Fibroblast of skin of right biceps (primary cell): Measurements from ENCODE around the gene LRP11.
"Not testable (repeated sequence)": the region's sequence is repeated elsewhere in the genome, so short reads cannot be mapped to it uniquely, and the experiment has no call there.

Experiments used
- DNase-seq: peaks from one replicate; pipeline ENCODE4 v3.0.0-alpha.2; 2013

The LRP11 gene, protein sequence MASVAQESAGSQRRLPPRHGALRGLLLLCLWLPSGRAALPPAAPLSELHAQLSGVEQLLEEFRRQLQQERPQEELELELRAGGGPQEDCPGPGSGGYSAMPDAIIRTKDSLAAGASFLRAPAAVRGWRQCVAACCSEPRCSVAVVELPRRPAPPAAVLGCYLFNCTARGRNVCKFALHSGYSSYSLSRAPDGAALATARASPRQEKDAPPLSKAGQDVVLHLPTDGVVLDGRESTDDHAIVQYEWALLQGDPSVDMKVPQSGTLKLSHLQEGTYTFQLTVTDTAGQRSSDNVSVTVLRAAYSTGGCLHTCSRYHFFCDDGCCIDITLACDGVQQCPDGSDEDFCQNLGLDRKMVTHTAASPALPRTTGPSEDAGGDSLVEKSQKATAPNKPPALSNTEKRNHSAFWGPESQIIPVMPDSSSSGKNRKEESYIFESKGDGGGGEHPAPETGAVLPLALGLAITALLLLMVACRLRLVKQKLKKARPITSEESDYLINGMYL

DNA sequence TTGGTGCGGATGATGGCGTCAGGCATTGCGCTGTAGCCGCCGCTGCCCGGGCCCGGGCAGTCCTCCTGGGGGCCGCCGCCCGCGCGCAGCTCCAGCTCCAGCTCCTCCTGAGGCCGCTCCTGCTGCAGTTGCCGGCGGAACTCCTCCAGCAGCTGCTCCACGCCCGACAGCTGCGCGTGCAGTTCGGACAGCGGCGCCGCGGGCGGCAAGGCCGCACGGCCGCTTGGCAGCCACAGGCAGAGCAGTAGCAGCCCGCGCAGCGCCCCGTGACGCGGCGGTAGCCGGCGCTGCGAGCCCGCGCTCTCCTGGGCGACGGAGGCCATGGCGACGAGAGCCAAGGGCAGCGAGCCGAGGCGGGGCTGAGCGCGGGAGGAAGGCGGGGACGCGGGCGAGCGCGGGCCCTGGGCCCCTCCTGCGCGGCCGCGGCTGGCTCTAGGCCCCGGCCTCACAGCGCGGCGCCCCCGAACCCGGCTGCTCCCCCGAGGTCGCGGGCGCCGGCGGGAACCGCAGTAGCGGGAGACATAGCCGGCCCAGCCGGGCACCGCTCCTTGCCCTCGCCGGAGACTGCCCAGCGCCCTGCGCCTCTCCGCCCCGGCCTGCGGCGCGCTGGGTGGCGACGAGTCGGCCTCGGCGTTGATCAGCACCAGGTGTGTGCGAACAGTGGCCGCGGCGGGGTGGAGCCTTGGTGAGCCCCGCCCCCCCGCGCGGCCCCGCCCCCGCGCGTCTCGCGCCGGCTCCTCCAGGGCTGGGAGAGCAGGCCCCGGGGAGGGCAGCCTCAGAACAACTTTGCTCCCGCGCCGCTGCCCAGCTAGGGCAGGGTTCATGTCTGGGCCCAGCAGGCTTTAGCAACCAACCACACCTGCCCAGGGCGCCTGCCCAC lies at the start of gene LRP11:
Gene LRP11, minus strand, starts transcription at position 662 of the 880 bp plus-strand sequence. Its CDS starts 339 bp downstream, at position 323.
- peak; percentile 84 for DNase-seq

DNA sequence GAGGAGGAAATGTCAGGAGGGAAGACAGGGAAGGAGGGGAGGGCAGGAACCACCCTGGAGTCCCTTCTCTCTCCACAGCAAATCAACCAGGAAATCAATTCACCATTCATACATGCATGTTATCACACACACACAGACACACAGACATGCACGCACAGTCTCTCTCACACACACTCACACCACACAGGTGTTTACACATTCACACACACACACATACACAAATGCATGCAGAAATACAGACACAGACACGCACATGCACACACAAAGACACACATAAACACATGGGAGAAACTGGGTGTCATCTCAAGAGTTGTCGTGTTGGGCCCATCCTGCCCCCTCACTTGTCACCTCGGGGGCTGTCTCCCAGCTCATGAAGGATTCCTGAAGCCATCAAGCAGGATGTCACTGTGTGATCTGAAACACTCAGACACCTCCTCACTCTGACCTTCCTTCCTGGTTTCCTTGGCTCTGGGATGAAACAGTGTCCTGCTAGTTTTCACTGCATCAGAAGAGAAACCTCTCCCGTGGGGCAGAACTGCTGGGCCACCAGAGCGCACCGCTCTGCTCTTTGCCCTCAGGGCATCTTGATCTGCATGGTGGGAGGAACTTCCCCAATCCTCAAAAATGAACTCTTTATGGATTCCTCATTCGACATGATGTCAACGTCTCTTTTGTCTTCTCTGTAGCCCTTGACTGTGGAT lies 49.5 kb upstream of the LRP11 start:
- DNase-seq: no peak

DNA sequence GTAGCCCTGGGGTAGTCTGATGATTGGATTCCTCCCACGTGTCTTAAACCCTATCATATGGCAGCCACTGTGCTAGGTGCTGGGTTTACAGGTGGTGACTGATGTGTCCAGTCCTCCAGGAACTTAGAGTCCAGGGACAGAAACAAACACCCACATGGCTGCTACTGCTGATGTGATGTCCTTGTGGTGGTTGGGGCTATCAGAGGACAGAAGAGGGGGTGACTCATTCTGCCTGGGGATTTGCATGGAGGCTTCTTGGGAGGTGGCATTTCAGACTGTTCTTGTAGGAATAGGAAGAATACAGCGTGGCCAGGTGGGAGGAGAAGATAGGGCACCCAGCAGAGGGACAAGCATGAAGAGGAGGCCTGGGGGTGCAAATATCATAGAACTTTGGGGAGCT lies 48.9 kb upstream of the LRP11 start:
- no peak for DNase-seq

DNA sequence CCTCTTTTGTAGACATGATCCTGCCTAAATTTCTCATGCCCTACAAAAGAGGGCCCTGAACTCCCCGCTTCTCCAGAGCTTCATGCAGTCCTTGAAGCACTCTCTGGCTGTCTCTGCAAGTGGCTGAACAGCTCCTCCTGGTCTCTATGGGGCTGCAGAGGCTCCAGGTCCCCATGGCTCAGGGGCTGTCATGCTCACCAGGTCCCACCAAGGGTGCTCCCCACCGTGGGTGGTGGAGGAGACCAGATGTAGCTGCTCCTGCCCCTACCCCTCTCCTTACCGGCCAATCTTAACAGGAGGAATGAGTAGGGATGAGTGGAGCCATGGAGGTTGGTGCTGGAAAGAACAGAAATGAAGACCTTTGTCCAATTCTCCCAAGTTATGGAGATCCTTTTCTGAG lies 48.5 kb upstream of the LRP11 start:
- not testable (repeated sequence) for DNase-seq

DNA sequence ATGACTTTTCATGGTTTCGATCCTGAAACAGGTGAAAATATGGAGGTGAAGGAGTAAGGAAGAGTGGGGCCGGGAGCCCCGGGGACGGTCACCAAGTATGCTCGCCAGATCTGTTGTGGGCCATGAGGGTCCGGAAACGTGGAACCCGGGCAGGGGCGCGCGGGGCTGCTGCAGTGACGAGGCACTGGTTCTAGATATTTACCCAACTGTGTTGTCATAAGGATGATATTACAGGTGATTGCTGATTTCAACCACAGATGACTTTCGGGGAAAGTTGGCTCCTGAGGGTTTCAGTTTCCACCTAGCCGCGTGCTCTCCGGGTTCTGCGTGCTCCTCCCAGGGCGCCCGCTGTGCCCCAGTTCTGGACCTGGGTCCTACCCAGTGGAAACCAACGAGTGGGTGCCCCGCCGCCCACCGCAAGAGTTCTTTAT lies 46.6 kb upstream of the LRP11 start:
- DNase-seq: no peak

DNA sequence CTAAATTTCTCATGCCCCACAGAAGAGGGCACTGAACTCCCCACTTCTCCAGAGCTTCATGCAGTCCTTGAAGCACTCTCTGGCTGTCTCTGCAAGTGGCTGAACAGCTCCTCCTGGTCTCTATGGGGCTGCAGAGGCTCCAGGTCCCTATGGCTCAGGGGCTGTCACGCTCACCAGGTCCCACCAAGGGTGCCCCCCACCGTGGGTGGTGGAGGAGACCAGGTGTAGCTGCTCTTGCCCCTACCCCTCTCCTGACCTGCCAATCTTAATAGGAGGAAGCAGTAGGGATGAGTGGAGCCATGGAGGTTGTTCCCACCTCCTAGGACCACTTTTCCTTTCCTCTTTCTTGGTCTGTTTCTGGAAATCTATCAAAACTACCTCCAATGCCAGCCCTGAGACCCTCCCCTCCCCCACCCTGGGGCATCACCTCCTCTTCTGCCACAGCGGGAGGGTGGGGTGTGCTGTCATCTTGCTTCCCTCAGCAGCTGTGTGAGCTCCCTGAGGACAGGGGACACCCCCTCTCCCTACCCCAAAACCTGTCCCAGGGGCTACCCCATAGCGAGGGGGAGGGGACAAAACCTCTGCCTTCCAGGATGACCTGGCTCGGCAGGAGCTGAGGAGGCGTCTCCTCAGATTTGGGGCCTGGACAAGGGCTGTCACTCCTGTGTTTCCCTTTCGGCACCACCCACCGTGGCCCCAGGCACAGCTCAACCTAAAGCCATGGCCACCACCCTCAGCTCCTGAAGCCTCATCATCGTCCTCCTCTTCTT lies 45.7 kb upstream of the LRP11 start:
- no peak for DNase-seq

DNA sequence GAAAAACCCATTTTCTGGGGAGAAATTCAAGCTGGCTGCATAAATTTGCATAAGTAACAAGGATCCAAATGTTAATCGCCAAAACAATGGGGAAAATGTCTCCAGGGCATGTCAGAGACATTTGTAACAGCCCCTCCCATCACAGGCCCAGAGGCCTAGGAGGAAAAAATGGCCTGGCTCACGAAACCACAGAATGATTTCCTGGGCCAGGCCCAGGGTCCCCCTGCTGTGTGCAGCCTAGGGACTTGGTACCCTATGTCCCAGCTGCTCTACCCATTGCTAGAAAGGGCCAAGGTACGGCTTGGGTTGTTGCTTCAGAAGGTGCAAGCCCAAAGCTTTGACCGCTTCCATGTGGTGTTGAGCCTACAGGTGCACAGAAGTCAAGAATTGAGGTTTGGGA lies 44.3 kb upstream of the LRP11 start:
- DNase-seq: not testable (repeated sequence)

DNA sequence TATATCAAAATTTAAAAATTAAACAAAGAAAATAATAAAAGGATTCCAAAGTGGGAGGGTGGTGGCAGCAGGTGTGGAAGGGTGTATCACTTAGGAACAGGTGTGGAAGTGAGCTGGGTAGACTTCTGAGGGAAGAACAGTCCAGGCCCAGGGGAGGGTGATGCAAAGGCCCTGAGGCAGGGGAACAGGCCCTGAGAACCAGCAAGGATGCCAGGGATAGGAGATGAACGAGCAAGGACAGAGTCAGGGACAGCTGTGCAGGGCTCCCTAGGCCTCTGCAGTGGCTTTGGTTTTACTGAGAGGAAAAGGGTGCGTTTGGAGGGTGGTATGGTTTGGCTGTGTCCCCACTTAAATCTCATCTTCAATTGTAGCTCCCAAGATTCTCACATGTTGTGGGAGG lies 43.2 kb upstream of the LRP11 start:
- DNase-seq: no peak

DNA sequence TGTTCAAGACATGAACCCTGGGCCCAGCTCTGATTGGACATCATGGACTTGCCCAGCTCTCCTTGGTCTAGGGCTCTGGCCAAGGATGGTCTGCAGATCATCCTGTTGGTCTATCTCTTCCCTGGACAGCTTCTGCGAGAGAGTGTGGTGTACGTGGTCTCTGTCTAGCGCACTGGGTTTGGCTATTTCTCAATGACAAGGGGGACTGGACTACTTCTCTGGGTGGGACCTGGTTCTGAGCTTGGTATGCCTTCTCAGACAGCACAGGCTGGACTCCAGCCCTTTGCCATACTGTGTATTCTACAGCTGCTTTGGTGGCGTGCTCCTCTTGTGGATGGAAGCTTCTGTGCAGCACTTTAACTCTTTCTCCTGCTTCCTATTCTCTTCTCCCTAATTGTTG lies 42.2 kb upstream of the LRP11 start:
- no peak for DNase-seq

DNA sequence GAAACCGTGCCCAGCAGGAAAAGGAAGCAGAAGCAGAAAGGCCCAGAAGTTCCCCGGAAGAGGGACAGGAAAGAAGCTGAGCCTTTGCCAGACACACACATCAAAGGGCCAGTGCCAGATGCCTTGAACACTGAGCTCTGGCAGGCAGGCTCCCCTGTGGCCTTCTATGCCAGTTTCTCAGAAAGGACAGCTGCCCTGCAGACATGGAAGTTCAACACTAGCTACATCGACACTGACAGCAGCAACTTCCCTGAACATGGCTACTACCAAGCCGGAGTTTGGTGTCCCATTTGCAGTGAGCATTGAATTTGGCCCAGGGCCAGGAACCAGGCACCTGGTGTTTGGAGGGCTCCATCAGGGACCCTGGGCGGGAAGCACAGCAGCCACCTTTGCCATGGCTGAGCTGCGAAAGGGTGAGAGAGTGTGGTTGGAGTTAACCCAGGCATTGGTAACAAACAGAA lies 41.8 kb upstream of the LRP11 start:
- DNase-seq: no peak

DNA sequence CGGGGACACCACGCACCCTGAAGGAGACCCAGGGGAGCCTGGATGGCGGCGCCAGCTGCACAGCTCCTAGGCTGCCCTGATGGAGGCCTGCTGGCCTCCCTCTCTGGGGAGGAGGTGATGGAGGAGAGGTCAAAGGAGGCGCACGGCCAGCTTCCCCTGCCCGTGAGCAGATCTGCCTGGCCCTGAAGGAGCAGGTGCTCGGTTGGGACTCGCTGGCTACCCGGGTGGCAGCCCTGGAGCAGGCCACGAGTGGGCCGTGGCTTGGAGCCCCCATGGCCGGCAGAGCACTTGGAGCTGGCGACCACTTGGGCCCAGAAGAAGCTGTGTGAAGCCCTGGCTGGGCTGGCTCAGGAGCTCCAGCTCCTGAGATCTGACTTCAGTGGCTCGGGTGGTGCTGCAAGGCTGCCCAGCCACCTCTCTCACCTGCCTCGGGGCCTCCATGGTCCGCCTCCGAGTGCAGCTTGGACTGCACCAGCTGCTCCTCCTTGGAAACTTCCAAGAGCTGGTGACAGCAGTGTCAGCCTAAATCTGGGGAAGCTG lies 41.3 kb upstream of the LRP11 start:
- DNase-seq: no peak

DNA sequence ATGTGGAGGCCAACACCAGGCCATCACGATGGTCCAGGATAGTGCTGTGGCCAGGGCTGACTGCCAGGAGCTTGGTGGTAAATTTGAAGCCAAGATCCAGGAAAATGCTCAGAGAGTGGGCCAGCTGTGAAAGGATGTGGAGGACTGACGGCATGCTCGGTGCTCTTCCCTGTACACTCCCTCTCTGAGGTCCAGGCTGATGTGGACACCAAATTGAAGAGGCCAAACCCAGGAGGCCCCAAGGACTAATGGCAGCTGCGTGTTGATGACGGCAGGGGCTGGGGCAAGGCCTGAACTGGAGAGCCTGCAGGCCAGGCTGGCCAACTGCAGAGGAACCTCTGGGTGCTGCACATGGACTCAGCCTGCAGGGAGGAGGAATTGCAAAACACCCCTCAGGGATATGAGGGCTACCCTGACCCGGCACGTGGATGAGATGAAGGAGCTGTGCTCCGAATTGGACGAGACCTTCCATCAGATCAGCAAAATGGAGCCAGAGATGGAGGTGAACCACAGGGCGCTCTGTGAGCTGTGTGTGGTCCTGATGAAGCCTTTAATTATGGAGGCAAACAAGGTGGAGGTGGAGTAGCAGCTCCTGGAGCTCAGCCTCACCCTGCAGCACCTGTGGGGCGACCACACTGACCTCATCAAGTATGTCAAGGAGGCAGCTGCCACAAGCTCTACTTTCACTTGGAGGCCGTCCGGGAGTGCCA lies 40.7 kb upstream of the LRP11 start:
- no peak for DNase-seq

DNA sequence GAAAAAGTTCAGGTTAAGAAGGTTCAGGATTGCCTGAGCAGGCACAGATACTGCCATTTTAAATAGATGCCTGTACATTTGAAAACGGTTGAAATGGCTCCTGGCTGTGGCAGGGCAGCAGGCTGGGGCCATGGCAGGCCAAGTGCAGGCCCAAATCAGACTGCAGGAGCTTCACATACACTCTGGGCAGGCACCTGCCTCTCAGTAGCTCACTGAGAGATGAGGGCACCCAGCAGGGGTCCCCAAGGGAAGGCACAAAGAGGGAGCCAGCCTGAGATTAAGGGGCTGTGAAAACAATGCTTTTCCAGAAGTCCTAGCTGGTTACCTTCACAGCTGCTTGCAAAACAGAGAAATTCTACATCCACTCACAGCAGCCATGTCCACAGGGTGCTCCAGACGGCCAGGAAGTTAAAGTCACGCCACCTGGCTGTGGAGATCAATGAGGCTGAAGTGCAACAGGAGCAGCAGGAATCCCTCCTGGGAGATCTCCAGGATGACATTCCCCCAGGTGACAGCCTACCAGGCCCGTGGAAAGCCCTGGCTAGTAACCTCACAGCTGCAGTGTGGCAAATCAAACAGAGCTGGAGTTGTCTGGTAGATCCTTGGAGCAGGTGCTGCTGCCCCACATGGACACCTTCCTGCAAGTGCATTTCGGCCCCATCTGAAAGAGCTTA lies 39.9 kb upstream of the LRP11 start:
- DNase-seq: no peak

DNA sequence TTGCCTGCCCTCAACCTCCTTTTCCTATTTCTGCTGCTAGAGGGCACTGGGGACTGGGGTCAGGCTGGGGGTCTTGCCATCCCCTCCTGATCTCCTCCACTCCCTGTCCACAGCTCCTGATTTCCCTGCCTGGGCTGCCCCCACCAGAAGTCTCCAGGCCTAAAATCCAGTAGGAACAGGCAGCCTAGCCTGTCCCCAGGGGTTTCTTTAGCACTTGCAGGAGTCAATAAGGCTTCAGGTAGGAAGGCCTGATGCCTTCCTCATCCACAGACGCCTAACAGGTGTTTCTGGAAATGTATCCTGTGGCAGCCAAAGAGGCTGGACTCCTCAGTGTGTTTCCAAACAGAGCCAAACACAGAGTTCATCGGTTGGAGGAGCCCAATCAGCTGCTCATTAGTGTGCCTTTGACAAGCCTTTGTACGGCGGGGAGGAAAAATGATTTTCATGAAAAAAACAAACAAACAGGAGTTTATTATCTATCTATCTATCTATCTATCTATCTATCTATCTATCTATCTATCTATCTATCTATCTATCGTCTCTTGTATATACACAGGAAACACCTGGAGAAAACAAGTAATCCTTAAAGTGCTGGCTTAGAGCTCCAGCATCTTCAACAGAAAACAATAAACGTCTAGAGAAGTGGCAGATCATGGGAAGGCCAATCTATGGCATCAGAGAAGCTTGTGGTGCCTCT lies 37.4 kb upstream of the LRP11 start:
- no peak for DNase-seq

DNA sequence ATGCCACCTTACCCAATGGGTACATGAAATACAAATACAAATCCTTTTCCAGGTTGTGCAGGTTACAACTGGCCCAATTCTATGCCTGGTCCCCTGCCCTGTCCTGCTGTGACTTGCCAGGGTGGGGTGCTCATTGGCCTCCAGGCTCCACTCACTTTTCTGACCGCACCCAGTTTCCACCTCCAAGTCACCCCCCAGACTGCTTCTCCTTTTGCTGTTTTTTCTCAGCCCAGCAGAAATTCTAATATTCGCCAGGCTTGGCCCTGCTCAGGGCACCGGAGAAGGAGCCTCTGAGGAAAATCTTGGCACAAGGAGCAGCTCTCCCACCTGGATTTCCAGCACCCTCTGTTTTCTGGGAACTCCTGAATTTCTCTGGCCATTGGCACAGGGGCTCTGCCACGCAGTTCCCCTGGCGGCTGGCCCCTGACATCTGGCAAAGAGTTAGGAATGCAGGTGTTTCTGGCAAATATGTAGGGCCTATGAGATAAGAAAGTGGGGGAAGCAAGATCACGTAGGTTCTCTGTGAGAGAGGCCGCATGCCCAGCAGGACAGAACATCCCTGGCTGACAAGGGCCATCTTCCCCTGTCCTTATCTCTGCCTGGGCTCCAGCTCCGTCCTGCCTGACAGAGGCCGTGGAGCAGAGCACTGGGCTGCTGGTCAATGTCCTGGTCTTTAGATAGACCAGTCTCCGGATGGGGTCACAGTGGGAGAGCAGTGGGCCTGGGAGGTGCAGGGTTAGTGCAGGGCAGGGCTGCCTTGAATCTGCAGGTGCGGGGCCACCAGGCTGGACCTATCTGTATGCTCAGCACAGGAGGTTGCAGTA lies 36.7 kb upstream of the LRP11 start:
- DNase-seq: no peak

DNA sequence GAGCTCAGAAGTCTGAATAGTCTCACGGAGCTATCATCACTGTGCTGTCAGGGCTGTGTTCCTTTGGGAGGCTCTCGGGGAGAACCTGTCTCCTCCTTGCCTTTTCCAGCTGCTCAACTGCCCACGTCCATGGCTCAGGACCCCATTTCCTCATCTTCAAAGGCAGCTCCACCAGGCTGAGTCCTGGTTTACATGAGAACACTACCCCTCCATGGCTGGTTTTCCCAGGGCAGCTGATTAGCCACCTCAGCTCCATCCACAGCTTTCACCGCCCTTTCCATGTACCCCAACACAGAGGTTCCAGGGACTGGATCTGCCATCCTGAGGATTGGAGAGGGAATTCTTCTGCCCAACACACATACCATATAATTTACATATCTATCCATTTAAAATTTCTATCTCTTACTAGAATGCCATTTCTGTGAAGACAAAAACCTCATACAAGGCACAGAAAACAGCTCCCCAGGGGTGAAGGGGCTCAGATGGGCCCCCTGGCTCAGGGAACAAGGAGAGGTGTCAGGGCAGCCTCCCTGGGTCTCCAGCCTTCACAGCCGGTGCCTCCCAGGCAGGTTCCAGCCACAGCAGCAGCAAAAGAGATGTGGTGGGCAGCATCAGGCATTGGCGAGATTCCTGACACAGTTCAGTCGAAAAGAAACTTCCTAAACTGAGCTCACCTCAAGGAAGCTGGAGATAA lies 35.9 kb upstream of the LRP11 start:
- DNase-seq: no peak

DNA sequence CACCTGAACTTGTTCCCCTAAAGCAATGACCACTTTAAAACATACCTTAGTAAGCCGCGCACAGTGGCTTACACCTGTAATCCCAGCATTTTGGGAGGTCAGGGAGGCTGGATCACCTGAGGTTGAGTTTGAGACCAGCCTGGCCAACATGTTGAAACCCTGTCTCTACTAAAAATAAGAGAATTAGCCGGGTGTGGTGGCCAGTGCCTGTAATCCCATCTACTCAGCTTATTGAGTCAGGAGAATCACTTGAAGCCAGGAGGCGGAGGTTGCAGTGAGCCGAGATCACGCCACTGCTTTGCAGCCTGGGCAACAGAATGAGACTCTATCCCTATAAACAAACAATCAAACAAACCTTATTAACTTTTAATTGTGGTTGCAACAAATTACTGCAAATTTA lies 35.3 kb upstream of the LRP11 start:
- no peak for DNase-seq

DNA sequence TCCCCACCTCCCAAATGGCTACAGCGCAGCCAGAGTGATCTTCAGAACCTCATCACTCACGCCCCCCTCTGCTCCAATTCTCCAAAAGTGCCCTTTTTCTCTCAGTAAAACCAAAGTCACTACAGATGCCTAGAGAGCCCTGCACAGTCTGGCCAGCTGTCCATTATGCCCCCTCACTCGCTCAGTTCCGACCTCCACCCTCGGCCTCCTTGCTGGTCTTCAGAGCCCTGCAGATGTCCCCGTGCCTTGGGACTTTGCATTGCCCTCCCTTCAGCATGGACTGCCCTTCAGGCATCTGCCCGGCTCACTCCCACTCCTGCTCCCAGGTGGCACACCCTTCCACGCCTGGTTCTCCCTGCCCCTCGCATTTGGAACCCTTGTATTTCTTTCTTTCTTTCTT lies 34.8 kb upstream of the LRP11 start:
- DNase-seq: no peak
